HepG2 (cell line): ENCODE measurements around the gene USP32.
"Not testable (repeated sequence)": the region's sequence is repeated elsewhere in the genome, so short reads cannot be mapped to it uniquely, and the experiment has no call there.

Experiments
- RNF2 ChIP-seq: fragments of 450-650 bp; conservative IDR thresholded peaks from 2 replicates; pipeline ENCODE4 v1.6.1; 2016; ENCODE audit warnings: low read depth
- RXRA ChIP-seq: sonication (generic); formaldehyde crosslinking; IDR thresholded peaks from 2 replicates; pipeline ENCODE4 v1.5.1; 2020; ENCODE audit warnings: missing genetic modification reagents
- SETDB1 ChIP-seq: sonication (generic); formaldehyde crosslinking; IDR thresholded peaks from 2 replicates; pipeline ENCODE4 v1.5.1; 2020; ENCODE audit warnings: missing genetic modification reagents, mild to moderate bottlenecking, borderline replicate concordance
- TF ChIP-seq, protein P1 (sequence below): sonication (generic); formaldehyde crosslinking; IDR thresholded peaks from 2 replicates; pipeline ENCODE4 v1.4.0; 2020; ENCODE audit warnings: missing genetic modification reagents, mild to moderate bottlenecking, borderline replicate concordance

DNA sequence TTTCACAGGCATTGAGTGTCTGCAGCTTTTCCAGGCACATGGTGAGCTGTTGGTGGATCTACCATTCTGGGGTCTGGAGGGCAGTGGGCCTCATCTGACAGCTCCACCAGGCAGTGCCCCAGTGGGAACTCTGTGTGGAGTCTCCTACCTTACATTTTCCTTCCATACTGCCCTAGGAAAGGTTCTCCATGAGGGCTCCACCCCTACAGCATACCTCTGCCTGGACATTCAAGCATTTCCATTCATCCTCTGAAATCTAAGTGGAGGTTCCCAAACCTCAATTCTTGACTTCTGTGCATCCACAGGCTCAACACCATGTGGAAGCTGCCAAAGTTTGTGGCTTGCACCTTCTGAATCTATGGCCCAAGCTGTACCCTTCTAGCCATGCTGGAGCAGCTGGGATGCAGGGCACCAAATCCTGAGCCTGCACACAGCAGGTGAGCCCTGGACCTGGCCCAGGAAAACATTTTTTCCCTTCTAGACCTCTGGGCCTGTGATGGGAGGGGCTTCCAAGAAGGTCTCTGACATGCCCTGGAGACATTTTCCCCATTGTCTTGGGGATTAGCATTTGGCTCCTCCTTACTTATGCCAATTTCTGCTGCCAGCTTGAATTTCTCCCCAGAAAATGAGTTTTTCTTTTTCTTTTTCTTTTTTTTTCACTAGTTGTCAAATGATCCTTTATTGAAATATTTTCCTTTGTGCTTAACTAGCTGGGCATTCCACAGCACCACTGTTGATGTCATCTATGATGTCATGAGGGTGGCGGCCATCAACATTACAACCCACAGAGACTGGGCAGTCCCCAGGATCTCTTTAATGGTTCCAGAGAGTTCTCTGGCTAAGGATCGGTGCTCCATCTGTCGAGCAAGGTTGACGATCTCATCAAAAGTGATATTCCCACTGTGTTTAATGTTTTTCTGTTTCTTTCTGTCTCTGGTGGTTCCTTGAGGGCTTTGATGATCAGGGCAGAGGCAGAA is 41.4 kb upstream of the USP32 start:
- TF ChIP-seq SETDB1; RXRA (CRISPR knock-in tag); RNF2: not testable (repeated sequence)
- TF ChIP-seq, protein P1, sequence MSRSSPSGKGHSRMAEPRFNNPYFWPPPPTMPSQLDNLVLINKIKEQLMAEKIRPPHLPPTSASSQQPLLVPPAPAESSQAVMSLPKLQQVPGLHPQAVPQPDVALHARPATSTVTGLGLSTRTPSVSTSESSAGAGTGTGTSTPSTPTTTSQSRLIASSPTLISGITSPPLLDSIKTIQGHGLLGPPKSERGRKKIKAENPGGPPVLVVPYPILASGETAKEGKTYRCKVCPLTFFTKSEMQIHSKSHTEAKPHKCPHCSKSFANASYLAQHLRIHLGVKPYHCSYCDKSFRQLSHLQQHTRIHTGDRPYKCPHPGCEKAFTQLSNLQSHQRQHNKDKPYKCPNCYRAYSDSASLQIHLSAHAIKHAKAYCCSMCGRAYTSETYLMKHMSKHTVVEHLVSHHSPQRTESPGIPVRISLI (CRISPR knock-in tag): not testable (repeated sequence)
